ENCODE data around the gene C19orf18. TPM values are rescaled to one million over a fixed set of nuclear protein-coding genes. Genes with fewer than 3 reads are reported as not detected.

Gene C19orf18
- total RNA-seq, result 0.37 and 0.64 TPM in 2 replicates
- 0.08 TPM in 1 of 2 replicates, not detected in the other for polyA plus RNA-seq
- polyA plus RNA-seq (2011; cell fraction: cytosol; rRNA removed), result 0.07 TPM in 1 of 2 replicates, not detected in the other
- polyA plus RNA-seq (2011; cell fraction: nucleus; rRNA removed), result 0.43 and 0.74 TPM in 2 replicates
- polyA plus RNA-seq (2012), result 0.23 and 0.40 TPM in 2 replicates
- polyA minus RNA-seq, result 0.32 and 0.51 TPM in 2 replicates
- not detected for polyA minus RNA-seq (2011; cell fraction: cytosol; rRNA and poly(A)+ RNA removed)
- 0.53 TPM in 1 of 2 replicates, not detected in the other for polyA minus RNA-seq (2011; cell fraction: nucleus; rRNA and poly(A)+ RNA removed)
- Bru-seq, nascent RNA, result percentile 34 among the genes with signal in this experiment
- percentile 53 among the genes with signal in this experiment for BruChase-seq, experiment 1, labeled RNA remaining after a 6-hour chase
- BruChase-seq, experiment 2, labeled RNA remaining after a 2-hour chase, result percentile 36 among the genes with signal in this experiment
- long read RNA-seq, result 0 reads

DNA sequence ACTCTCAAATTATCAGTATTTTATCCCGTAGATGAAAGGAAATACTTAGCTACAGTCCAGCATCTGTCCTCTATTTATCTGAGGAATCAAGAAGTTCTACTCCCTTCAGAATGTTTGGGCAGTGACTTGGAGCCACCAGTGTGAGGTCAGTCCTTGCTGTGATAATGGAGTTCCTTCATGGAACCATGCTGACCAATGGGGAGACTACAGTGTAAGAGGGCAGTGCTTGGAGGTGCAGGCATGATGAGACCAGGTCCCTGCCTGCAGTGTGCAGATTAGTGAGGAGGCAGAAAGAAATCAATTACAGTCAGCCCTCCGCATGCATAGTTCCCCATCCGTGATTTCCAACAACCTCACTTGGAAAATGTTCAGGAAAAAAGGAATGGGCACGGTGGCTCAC, at the start of gene C19orf18:
C19orf18 (minus strand) TSS at position 101 of the 400 bp plus-strand sequence. CDS start 102 bp downstream, outside the sequence.
- no peak for FAIRE-seq
- BruUV-seq (replicated peaks), result no TSS peak
- Histone ChIP-seq H2AFZ (ENCODE audit: low read depth, low read length) (no peak within 1 kb of the TSS), H3K27me3 (ENCODE audit: control insufficient read depth in 2 of 2, insufficient read depth in 2 of 2, low read length in 2 of 2) (no peaks in the 10 kb centered on the region), H3K9ac (replicated peaks; ENCODE audit: extremely low read depth, insufficient read depth, low read length) (no peak within 1 kb of the TSS), H3K4me3 (replicated peaks in 1 of 3; ENCODE audit: insufficient read depth in 1 of 3, low read depth in 1 of 3, low read length in 3 of 3) (no peak within 1 kb of the TSS), H3K9me3 (replicated peaks; ENCODE audit: control insufficient read depth, insufficient read depth, low read length) (peaks cover 36% of the 10 kb centered on the region), H4K20me1 (replicated peaks; ENCODE audit: control insufficient read depth, extremely low read depth, insufficient read depth, low read length) (no peaks in the 10 kb centered on the region), H3K4me1 (ENCODE audit: control insufficient read depth, extremely low read depth, insufficient read depth, low read length) (no peaks in the 10 kb centered on the region), H3K27ac (ENCODE audit: insufficient read depth, low read depth, low read length) (no peak within 1 kb of the TSS), H3K9me1 (replicated peaks; ENCODE audit: control insufficient read depth, extremely low read depth, insufficient read depth, low read length) (no peaks in the 10 kb centered on the region), H3K4me2 (ENCODE audit: insufficient read depth, low read length) (no peak within 1 kb of the TSS), H3K79me2 (ENCODE audit: control insufficient read depth, insufficient read depth, low read length) (no peaks in the 10 kb centered on the region), H3K36me3 (ENCODE audit: control insufficient read depth in 2 of 2, extremely low read depth in 1 of 2, insufficient read depth in 2 of 2, low read length in 2 of 2) (peaks cover 0 to 3% of the 10 kb centered on the region in 2 experiments)
- DNase-seq (ENCODE audit: low read depth, low spot score), result no peak
- ChIA-PET CTCF (no interaction called here), POLR2A (no interaction called here)
- TF ChIP-seq, protein P1, sequence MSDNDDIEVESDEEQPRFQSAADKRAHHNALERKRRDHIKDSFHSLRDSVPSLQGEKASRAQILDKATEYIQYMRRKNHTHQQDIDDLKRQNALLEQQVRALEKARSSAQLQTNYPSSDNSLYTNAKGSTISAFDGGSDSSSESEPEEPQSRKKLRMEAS (IDR thresholded peaks at IDR 0.05; ENCODE audit: insufficient read depth, insufficient read length), result no peak
- TF ChIP-seq, protein P2, sequence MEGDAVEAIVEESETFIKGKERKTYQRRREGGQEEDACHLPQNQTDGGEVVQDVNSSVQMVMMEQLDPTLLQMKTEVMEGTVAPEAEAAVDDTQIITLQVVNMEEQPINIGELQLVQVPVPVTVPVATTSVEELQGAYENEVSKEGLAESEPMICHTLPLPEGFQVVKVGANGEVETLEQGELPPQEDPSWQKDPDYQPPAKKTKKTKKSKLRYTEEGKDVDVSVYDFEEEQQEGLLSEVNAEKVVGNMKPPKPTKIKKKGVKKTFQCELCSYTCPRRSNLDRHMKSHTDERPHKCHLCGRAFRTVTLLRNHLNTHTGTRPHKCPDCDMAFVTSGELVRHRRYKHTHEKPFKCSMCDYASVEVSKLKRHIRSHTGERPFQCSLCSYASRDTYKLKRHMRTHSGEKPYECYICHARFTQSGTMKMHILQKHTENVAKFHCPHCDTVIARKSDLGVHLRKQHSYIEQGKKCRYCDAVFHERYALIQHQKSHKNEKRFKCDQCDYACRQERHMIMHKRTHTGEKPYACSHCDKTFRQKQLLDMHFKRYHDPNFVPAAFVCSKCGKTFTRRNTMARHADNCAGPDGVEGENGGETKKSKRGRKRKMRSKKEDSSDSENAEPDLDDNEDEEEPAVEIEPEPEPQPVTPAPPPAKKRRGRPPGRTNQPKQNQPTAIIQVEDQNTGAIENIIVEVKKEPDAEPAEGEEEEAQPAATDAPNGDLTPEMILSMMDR (IDR thresholded peaks at IDR 0.05; ENCODE audit: extremely low read depth in 1 of 2, insufficient read depth in 1 of 2, low read depth in 1 of 2, low read length in 2 of 2), result no peak
- TF ChIP-seq GATA2 (IDR thresholded peaks at IDR 0.05; ENCODE audit: insufficient read depth, insufficient read length, low read depth, low read length), result no peak
- no peak for TF ChIP-seq JUN (IDR thresholded peaks at IDR 0.05; ENCODE audit: borderline replicate concordance, insufficient read depth, insufficient read length, low read depth)
- no peak for TF ChIP-seq MYC (IDR thresholded peaks at IDR 0.05; ENCODE audit: low read depth, low read length)
- TF ChIP-seq EZH2 (IDR thresholded peaks at IDR 0.05; ENCODE audit: borderline replicate concordance, low read depth, low read length, severe bottlenecking), result no peak
- TF ChIP-seq FOS (IDR thresholded peaks at IDR 0.05; ENCODE audit: borderline replicate concordance, insufficient read depth, low read length), result no peak
- no peak for TF ChIP-seq POLR2AphosphoS5 (IDR thresholded peaks at IDR 0.05; ENCODE audit: insufficient read depth, low read depth, low read length)
- TF ChIP-seq POLR2A (IDR thresholded peaks at IDR 0.05; ENCODE audit: low read depth, low read length), result no peak
- intact Hi-C loops (cut with micrococcal nuclease) (no loop called here), dilution Hi-C loops (cut with MboI; ENCODE audit: extremely low pct_ligation_motif_present, low sequenced_read_pairs) (no loop called here)

Data from endothelial cell of umbilical vein (primary cell).